GM18873 (cell line): ENCODE results near the gene LHCGR.

Experiments
- ATAC-seq: cut with Tn5 transposase; IDR thresholded peaks from one replicate; pipeline ENCODE4 v1.9.1; 2021; ENCODE audit warnings: mild to moderate bottlenecking, moderate library complexity, moderate number of reproducible peaks; ENCODE audit not compliant: unreplicated experiment, low FRiP score

LHCGR gene

GRCh38 chr2:48755473-48755872 lies at the start of gene LHCGR:
Gene LHCGR (minus strand): TSS chr2:48755724. CDS start chr2:48755671, 53 bp downstream.
- no peak for ATAC-seq

- ATAC-seq = no peak
Observed at GRCh38 chr2:48799601-48800000, 44.1 kb upstream of the LHCGR start.

DNA sequence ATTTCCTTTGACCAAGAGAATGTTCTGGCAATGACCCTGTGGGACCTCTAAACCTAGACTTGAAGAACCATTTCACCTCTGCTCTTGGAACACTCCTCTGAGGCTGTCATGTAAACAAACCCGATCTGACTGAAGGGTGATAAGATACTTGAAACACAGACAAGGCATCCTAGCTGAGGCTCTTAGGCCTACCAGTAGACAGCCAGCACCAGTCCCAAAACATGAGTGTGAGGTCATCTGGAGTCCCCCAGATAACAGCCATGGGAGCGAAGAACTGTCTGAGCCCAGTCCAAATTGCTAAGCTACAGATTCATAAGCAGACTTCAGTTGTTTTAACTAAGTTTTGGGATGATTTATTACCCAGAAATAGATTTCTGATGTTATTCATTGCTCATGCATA lies 39.5 kb upstream of the LHCGR start:
- ATAC-seq = no peak

GRCh38 chr2:48793671-48794070 lies 38.1 kb upstream of the LHCGR start:
- ATAC-seq = no peak

GRCh38 chr2:48792030-48792429 lies 36.5 kb upstream of the LHCGR start:
- no peak for ATAC-seq

GRCh38 chr2:48790407-48791170 lies 35.1 kb upstream of the LHCGR start:
- no peak for ATAC-seq

- no peak for ATAC-seq
Observed at GRCh38 chr2:48787580-48787979, 32.1 kb upstream of the LHCGR start.

- ATAC-seq = no peak
Observed at GRCh38 chr2:48781366-48781765, 25.8 kb upstream of the LHCGR start.

DNA sequence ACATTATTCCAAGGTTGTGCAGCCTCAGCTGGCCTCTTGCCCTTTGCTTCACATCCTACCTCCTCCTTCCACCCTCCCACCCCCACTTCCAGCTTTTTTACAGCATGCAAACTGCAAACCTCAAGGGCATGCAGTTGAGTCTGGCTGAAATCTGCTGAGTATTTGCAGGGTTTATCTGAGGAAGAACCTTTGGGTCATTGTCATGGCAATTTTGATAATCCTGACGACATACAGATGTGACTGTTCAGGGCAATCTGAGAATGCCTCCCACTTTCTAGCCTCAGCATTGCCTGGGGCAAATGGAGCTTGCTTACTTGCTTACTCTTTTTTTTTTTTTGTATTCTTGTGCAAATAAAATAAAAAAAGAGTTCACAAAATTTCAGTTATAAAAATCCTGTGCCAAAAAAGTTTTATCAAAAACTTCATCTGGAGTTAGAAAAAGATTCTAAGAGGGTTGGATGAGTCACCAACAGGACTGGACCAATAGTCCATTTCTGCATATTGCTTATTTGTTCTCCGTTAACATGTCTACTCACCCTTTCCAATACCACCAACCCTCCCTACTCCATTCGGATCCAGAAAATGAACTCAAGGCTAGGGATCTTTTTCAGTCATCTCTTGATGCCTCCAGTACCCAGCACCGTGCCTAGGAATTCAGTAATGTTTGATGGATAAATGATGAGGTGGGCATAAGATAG lies 23.6 kb upstream of the LHCGR start:
- ATAC-seq = no peak

- no peak for ATAC-seq
Observed at GRCh38 chr2:48774251-48774650, 18.7 kb upstream of the LHCGR start.

DNA sequence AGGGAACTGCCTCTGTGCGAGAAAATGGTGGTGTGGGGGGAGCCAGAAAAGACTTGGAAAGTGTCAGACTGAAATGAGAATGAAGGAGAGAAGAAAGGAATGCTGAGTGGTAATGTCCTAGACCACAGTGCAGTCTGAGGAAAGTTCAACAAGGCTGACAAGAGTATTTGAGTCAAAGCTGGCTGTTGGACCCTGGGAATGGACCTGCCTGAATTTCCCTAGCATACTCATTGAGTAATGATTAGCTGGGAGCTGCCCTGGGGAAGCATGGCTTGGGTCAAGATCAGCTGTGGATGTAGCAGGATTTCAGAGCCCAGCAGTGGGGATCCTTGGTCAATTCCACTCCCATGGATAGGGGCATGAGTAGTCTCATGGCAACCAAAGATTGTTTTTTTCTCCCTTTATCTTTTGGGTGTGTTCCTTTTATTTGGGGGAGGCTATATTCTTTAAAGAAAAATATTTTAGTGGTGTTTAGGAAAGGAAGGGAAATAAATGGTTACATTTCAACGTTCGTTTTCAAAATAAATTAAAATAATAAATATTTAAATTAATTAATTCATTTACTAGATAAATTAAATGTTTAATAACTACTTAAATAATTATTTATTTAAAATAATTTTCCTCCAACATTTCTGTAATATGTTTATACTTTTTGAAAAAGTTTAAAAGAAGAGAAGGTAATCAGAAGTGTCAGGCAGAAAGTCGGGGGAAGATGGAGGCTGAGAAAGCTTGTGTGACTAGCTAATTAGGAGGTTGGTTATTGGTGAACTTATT lies 15.9 kb upstream of the LHCGR start:
- no peak for ATAC-seq

- no peak for ATAC-seq
Observed at GRCh38 chr2:48770181-48770580, 14.7 kb upstream of the LHCGR start.

DNA sequence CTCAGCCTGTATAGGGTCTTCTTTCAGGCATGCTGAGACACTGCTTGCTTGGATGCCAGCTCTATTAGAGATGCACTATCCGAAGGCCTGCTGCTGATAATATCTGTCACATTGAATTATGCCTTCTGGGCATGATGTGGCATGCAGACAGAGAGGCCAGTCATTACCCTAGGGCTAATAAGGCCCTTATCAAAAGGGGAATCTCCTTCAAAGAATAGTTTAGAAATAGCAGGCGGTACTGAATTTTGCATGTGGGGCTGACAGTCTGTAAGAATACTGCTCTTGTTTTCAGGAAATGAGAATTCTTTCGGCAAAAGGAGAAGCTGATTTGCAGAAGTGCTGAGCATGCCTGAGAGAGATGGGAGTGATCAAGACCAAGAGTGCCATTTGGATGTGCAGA lies 13.1 kb upstream of the LHCGR start:
- ATAC-seq = no peak

- no peak for ATAC-seq
Observed at GRCh38 chr2:48767330-48767729, 11.8 kb upstream of the LHCGR start.

DNA sequence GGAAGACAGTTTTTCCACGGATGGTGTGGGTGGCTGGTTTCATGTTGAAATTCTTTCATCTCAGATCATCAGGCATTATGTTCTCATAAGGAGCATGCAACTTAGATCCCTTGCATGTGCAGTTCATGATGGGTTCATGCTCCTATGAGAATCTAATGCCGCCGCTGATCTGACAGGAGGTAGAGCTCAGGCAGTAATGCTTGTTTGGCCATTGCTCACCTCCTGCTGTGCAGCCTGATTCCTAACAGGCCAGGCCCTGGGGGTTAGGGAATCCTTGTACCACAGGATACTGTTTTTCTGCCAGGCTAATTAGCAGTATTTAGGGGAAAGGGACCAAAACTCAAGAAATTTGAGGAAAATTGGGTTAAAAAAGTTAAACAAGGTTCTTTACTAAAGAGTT lies 5.3 kb upstream of the LHCGR start:
- no peak for ATAC-seq

- ATAC-seq = no peak
Observed at GRCh38 chr2:48759682-48760081, 4.2 kb upstream of the LHCGR start.

DNA sequence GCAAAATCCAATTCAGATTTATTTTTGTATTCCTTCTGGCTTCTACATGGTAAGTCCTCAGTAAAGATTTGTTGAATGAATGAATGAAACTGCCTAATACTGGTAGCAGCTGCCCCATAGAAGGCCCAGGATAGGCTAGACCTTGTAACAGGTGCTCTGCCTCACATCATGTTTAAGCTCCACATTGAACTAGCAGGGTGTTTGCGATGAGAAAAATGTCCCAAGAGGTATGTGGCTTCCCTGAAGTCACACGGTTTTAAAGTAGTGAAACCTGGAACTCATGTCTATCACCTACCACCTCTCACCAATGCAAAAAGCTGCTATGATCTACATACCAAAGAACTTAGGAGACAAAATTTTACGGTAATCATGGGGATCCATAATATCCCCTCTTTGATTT lies 765 bp upstream of the LHCGR start:
- ATAC-seq = no peak

- ATAC-seq = no peak
Observed at GRCh38 chr2:48754874-48755273, 650 bp downstream of the LHCGR start.

DNA sequence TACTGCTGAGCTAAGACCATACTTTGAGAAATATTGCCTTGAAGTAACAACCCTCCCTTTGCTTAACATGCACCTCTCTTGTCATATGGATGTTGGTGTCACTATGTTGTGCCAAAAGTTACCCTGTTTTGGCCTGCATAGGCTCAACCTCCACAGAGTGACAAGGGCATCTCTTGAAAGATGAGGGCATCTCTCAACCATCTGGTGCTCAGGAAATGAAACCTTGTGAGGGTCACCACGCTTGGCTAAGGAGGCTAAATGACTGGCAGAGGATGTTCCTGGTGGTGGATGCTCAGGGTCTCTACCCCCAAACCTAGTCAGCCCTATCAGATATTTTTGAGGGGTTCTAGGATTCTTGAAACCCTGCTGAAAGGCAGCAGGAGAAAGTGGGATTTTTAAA lies 2.3 kb downstream of the LHCGR start:
- peak; percentile 39 for ATAC-seq

GRCh38 chr2:48750128-48750739 lies 5.3 kb downstream of the LHCGR start:
- no peak for ATAC-seq
